ENCODE data around the gene AP1B1. TPM values are rescaled to one million over a fixed set of nuclear protein-coding genes. Genes with fewer than 3 reads are reported as not detected.

AP1B1 gene
- total and polyA plus RNA-seq, 4 donors, result 32.7 to 97.9 (median 50.0) TPM

GRCh38 chr22:29309332-29310064 is 78.9 kb downstream of the AP1B1 start:
- H3K27ac ChIP-seq (ENCODE audit: low read depth in 1 of 2, low read length in 1 of 2), result peak overlapping the region; percentile 54 to 58
- no peaks in the 10 kb centered on the region for H3K9me3 ChIP-seq (ENCODE audit: control insufficient read depth in 4 of 4, insufficient read depth in 3 of 4, low read length in 3 of 4)
- no peak for DNase-seq

GRCh38 chr22:29308791-29309262 is 79.5 kb downstream of the AP1B1 start:
- Histone ChIP-seq H3K4me3 (no peak overlapping the region), H3K9ac (ENCODE audit: insufficient read depth in 1 of 2, low read length in 2 of 2) (no peak overlapping the region), H3K4me1 (ENCODE audit: control insufficient read depth in 5 of 5, insufficient read depth in 5 of 5, low read length in 5 of 5) (peaks cover 0 to 43% (median 8%) of the 10 kb centered on the region in 5 donors), H3K36me3 (ENCODE audit: control insufficient read depth in 4 of 4, insufficient read depth in 4 of 4, low read length in 4 of 4) (peaks cover 0 to 4% (median 2%) of the 10 kb centered on the region in 4 donors), H3K27me3 (ENCODE audit: control insufficient read depth in 3 of 3, insufficient read depth in 3 of 3, low read length in 2 of 3) (peaks cover 0 to 9% (median 8%) of the 10 kb centered on the region in 3 donors), H3K9me3 (ENCODE audit: control insufficient read depth in 4 of 4, insufficient read depth in 3 of 4, low read length in 3 of 4) (no peaks in the 10 kb centered on the region), H3K27ac (ENCODE audit: low read depth in 1 of 2, low read length in 1 of 2) (peak overlapping the region; percentile 27 to 58)
- no peak for TF ChIP-seq CTCF (IDR thresholded peaks at IDR 0.05; ENCODE audit: control extremely low read depth, extremely low read depth)
- 57 to 62% methylated on average over 12 to 13 of the region's 13 CpGs for WGBS, 2 donors
- ATAC-seq (ENCODE audit: insufficient read depth, low FRiP score) (no peak), DNase-seq (no peak)

More at GRCh38 chr22:29309332-29310064, 78.9 kb downstream of the AP1B1 start:
- peaks cover 0 to 43% (median 8%) of the 10 kb centered on the region in 5 donors for H3K4me1 ChIP-seq (ENCODE audit: control insufficient read depth in 5 of 5, insufficient read depth in 5 of 5, low read length in 5 of 5)
- H3K9ac ChIP-seq (ENCODE audit: insufficient read depth in 1 of 2, low read length in 2 of 2), result no peak overlapping the region
- H3K4me3 ChIP-seq, result no peak overlapping the region
- peaks cover 0 to 16% (median 15%) of the 10 kb centered on the region in 3 donors for H3K27me3 ChIP-seq (ENCODE audit: control insufficient read depth in 3 of 3, insufficient read depth in 3 of 3, low read length in 2 of 3)
- no peak for TF ChIP-seq CTCF (IDR thresholded peaks at IDR 0.05; ENCODE audit: control extremely low read depth, extremely low read depth)
- no peak for ATAC-seq (ENCODE audit: insufficient read depth, low FRiP score)
- 75 to 79% methylated on average over 21 of the region's 21 CpGs for WGBS, 2 donors
- peaks cover 0 to 4% (median 2%) of the 10 kb centered on the region in 4 donors for H3K36me3 ChIP-seq (ENCODE audit: control insufficient read depth in 4 of 4, insufficient read depth in 4 of 4, low read length in 4 of 4)

- Histone ChIP-seq H3K9me3 (ENCODE audit: control insufficient read depth in 4 of 4, insufficient read depth in 3 of 4, low read length in 3 of 4) (no peaks in the 10 kb centered on the region), H3K36me3 (ENCODE audit: control insufficient read depth in 4 of 4, insufficient read depth in 4 of 4, low read length in 4 of 4) (peaks cover 0 to 4% (median 2%) of the 10 kb centered on the region in 4 donors), H3K9ac (ENCODE audit: insufficient read depth in 1 of 2, low read length in 2 of 2) (no peak overlapping the region), H3K27me3 (ENCODE audit: control insufficient read depth in 3 of 3, insufficient read depth in 3 of 3, low read length in 2 of 3) (peaks cover 0 to 5% (median 3%) of the 10 kb centered on the region in 3 donors), H3K27ac (ENCODE audit: low read depth in 1 of 2, low read length in 1 of 2) (peak overlapping the region; percentile 58), H3K4me3 (peak overlapping the region; percentile 76), H3K4me1 (ENCODE audit: control insufficient read depth in 5 of 5, insufficient read depth in 5 of 5, low read length in 5 of 5) (peaks cover 0 to 39% (median 4%) of the 10 kb centered on the region in 5 donors)
- ATAC-seq (ENCODE audit: insufficient read depth, low FRiP score) (no peak), DNase-seq (no peak)
- WGBS, 2 donors, result 81 to 89% methylated on average over 49 to 50 of the region's 50 CpGs
- no peak for TF ChIP-seq CTCF (IDR thresholded peaks at IDR 0.05; ENCODE audit: control extremely low read depth, extremely low read depth)
Measured at GRCh38 chr22:29308148-29308790, 80.1 kb downstream of the AP1B1 start.
